GM18505 (cell line): ENCODE data around the gene TGFBR3.

Source experiments
- ATAC-seq: cut with Tn5 transposase; IDR thresholded peaks from one replicate; pipeline ENCODE4 v1.9.1; 2021; ENCODE audit not compliant: unreplicated experiment
- POLR2A ChIP-seq: IDR thresholded peaks from 4 replicates; pipeline ENCODE4 v1.6.1; 2011; ENCODE audit warnings: borderline replicate concordance; ENCODE audit not compliant: insufficient read depth, insufficient read length; ENCODE audit errors: extremely low read depth

TGFBR3 gene

DNA sequence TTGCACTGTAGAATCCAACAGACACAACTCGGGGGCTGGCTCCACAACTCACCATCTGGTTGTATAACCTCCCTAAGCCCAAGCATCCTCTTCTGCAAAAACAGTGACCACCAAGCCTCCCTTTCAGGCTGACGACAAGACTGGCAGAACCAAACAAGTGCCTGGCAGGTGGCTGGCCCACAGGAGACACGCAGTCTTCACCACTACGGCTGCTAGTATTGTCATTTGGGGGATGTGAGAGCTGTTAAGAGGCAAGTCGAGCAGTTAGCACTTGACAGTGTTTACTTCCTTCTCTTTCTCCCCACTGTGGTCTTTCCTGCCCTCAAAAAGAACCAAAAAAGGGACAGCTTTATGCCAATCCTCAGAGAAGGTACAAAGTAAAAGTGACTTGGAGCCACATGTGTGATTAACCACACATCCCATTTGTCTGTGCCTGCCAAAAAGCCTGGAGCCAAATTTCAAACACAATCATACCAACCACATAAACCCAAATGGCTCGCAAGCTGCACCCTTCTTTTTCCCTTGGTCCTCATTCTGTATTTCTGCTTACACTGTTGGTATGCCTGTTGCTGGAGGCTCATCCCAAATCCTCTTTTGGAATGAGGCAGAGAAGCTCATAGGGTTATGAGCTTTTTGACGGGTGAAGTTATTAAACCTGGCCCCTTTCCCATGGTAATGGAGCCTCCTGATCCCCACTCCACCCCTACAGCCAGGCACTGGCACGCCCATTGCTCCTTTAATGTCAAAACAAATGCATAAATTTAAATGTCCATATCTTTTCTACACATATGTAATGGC, 94.1 kb downstream of the TGFBR3 start:
- no peak for TF ChIP-seq POLR2A
- ATAC-seq: no peak

DNA sequence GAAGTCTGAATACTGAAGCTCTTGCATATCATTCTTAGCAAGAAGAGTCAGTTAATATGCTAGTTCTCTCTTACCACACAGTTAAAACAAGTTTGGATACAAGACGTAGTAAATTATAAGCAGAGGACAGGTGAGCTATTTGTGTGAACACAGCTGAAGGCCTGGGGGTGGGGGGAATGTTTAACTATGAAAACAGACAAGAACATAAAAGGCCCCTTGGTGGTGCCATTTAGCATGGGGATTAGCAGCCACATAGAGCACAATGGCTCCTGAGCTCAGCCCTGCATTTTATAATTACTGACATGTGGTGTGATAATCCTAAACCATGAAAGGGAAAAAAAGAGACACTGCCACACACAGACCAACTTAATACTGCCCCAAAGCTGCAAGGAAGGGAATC, 94.8 kb downstream of the TGFBR3 start:
- ATAC-seq: no peak
- no peak for TF ChIP-seq POLR2A

DNA sequence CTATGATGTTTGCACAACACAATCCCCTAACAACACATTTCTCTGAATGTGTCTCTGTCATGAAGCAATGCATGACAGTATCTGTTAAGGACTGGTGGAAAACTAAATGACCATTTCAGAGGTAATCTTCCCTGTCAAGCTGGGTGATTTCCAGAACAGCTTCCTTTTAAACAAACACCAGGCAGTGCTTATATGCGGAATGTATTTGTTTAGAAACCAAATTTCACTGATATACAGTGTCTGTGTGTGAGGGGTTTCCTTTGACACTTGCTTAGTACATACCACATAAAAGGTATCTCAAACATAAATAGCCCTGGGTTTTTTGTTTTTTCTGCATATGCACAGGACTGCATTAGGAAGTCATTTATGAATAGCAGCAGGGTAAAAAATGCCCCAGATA, 95.6 kb downstream of the TGFBR3 start:
- ATAC-seq: no peak
- no peak for TF ChIP-seq POLR2A

DNA sequence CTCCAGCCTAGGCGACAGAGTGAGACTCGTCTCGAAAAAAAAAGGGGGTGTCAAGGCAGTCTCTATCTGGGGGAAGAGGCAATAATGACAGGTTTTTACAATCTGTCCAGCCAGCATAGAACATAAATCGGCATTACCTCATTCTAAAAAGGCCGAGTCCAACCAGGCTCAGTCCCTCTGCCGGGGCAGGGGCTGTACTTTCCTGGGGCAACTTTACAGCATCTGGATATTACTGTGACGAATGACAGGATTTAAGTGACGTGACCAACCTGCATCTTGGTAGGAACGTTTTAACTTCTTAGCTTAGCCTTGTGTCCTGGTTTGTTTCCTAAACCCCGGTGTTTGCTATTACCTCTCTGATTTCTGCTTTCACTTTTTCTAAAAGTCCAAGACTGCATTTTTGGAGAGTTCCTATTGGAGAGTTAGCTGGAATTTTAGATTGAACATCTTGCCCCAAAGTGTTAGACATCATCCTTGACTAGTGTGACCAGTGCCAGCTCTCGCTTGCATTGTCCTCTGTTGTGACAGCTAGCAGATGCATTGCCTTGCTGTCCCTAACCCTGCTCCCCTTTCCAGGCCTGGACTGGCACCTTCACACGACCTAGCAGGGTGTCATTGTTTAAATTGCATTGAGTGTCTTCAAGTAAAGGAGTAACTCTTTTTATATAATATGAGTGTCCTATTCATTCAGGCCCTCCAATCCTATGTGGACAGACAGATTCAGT, 96.5 kb downstream of the TGFBR3 start:
- ATAC-seq: no peak
- no peak for TF ChIP-seq POLR2A

DNA sequence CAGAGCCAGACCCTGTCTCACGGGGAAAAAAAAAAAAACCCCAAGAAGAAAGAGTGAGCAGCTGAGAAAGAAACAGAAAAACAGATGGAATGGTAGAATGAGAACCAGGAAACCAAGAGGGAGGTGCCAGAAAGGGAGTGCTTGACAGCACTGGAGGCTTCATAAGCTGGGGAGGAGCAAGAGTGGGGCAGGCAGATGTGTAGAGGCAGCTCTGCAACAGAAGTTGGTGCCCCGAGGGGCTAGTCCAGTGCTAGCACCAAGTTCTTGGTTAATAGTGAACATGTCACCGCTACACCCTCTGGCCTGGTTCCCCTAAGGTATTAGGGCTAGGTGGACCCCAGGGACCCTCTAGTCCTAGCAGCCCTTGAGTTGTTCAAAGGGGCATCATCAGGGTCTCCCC, 98.0 kb downstream of the TGFBR3 start:
- no peak for ATAC-seq
- no peak for TF ChIP-seq POLR2A

DNA sequence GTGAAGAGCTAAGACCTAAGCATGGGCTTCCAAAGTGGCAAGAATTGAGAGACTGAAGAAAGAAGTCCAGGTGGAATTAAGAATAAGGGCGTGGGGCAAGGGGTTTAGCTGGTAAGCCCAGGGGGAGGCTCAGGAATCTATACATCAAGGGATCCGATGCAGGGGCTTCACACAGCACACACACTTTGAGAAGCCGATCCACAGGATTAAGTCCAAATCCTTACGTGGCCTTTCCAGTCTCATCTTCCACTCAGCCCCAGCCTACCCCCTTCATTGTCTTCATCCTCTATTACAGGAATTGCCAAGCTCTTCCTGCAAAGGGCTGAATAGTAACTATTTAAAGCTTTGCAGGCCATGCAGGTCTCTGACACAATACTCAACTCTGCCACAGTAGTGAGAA, 101.3 kb downstream of the TGFBR3 start:
- TF ChIP-seq POLR2A: no peak
- ATAC-seq: no peak

DNA sequence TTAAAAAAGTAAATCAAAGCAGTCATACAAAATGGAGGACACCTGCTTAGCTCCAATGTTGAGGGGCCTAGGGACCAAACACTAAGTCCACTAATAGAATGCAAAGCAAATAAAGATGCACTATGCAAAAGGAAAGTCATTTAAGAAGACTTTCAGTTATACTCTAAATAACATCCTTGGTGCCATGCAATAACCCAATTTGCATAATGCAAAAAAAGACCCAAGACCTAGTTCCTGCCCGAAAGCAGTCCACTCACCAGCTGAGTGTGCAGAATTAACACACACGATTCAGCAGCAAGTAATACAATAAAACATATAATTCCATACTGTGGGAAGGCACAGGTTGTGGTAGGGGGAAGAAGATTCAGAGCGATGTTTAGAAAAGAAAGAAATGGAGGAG, 101.8 kb downstream of the TGFBR3 start:
- no peak for ATAC-seq
- TF ChIP-seq POLR2A: no peak

DNA sequence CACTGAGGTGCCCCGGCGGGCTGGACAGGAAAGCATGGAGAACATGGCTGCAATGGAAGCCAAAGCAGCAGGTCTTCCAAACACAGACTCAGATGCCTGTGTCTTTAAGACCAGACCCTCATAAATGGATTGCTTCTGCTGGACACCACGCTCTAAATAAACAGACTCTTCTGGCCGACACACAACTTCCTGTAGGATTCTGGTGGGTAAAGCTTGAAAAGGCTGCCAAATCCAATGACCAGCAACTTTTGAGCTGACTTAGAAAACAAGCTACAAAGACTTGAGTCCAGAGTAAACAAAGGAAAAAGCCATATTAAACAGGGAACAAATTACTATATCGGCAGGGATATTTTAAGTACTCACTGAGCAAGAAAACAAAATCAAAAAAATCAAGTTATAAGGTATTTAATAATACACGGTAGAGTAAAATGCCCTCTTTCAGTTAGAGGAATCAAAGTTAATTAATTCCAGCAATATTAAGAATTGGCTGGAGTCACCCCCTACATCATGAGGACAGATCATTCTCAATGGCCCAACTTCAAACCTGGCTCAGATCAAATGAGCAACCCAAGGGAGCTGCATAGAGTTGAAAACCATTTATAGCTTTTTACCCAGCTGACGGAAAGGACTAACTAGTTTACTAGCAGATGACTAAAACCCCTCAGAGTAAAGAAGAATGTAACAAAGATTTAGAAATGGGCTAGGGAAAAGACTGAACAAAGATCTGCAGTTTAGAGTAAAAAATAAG, 102.4 kb downstream of the TGFBR3 start:
- no peak for TF ChIP-seq POLR2A
- no peak for ATAC-seq

DNA sequence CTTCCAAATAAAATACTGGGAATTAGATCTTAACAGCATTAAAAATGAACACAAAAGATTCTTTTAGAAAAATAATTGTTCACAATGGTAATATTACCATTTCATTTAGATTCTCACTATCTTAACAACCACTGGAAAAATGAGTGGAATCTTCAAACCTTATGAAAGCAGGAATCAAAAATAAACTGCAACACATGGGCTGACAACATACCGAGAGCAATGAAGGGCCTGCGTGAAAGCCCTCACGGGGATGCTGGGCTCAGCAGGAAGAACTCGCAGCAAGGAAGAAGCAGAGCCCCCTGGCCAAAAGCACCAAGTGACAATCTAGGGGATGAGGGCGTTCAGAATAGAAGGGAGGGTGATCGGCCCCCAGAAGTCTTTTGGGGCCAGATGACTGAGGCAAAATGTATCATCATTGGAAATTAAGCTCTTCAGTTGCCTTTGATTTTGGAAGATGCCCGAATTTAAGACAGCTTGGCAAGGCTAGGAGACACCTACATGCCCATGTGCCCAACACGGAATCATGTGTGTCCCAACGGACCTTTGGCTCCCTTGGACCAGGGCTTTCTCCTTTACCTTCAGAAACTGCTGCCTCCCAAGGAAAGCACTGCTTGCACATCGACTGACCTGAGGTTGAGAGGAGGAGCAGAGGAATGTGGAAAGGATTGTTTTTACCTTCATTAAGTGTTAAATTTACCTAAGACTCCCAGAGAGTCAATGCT, 103.9 kb downstream of the TGFBR3 start:
- ATAC-seq: no peak
- no peak for TF ChIP-seq POLR2A

DNA sequence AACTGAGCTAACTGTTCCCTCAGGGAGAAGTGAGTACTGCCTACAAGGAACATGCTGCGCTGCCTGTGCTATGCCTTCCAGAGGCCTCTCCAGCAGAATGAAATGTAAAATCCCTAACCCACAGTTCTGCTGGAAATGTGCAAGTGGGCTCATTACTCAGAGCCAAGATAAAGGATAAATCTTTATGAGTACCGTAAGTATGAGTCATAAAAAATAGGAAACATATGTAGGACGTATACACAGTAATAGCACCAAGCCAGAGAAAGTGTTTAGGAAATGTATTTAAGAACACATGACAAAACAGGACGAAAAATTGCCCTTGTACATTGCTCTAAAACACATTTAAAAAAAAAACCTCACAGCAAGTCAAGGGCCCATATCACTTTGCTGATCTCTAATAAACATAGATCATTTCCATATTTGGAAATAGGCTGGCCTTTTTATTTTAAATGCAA, 104.6 kb downstream of the TGFBR3 start:
- ATAC-seq: no peak
- no peak for TF ChIP-seq POLR2A

DNA sequence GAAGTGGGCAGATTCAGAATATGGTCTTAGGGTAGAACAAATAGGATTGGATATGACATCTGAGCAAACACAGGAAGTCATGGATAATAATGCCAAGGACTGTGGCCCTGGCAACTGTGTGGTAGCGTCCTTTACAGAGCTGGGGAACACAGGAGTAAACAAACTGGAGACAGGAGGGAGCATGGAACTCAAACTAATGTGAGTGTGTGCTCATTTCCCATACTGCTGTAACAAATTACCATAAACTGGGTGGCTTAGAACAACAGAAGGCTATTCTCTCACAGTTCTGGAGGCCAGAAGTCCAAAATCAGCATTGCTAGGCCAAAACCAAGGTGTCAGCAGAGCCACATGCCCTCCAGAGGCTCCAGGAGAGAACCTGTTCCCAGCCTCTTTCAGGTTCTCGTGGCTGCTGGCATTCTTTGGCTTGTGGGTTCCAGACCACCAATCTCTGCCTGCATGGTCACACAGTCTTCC, 106.4 kb downstream of the TGFBR3 start:
- no peak for ATAC-seq
- no peak for TF ChIP-seq POLR2A

DNA sequence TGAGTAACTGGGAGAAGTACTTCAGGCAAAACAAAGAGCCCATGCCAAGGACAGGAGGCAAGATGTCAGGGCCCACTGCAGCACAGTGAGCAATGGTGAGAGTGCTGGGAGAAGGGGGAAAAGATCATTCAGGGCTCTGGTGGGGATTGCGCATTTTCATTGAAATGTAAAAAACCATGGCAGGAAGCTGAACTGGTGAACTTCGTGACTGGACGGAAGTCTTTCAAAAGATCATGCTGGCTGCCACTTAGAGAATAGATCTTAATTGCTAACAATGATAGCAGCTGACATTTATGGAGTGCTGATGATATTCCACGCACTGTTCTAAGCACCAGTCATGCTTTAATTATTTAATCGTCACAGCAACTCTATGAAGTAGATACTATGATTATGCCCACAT, 107.0 kb downstream of the TGFBR3 start:
- no peak for TF ChIP-seq POLR2A
- no peak for ATAC-seq

DNA sequence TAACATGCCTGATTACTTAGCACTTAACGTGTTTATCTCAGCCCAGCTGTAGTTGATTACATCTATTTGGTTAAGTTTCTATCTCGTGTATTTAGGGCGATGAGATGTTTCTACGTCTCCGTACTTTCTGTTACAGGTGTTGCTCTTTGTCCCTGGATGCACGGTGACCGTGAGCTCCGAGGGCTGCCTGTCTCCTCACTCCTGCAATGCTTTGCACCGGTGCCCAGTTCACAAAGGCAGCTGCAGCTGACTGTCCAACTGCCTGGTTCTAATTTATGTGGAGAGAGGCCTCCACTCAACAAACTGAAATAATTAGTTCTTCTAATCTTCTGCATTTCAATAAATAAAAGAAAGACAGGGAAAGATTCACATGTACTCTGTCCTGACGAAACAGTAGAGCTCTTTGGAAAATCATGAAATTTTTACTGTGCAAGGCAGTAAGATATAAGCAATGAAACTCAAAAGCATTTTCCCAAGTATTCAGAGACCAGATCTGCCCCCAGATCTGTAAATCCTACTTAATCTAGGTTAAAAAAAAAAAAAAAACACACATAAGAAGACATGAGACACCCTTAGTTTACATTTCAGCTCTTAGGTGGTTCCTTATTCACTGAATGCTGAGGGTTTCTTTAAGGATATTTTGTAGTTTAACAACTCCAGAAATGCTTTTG, 108.2 kb downstream of the TGFBR3 start:
- no peak for TF ChIP-seq POLR2A
- no peak for ATAC-seq

DNA sequence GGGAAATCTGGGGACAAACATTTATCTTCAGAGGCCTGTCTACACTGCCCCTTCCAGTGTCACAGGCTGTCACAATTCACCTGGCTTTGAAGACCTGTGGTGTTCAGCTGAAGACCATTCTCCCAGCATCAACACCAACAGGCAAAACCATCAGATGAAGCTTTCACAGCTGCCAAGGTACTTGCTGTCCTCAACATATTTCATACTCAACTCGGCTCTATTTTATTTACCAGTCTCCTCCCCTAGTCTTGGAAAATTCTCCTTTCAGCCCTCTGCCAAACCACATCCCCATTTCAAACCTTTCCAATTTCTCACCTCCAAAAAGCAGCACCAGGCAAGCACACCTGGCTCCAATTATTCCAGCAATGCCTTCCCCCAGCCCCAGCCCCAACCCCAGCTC, 108.8 kb downstream of the TGFBR3 start:
- TF ChIP-seq POLR2A: no peak
- no peak for ATAC-seq
